ENCODE data around the gene FSTL4.

The FSTL4 gene

GRCh38 chr5:133427121-133427777 is 185.1 kb downstream of the FSTL4 start:
- no peaks in the 10 kb centered on the region for H3K36me3 Mint-ChIP-seq (ENCODE audit: low read depth)
- no peak overlapping the region for H3K27ac Mint-ChIP-seq
- H3K27me3 Mint-ChIP-seq (ENCODE audit: low read depth): peaks cover 10% of the 10 kb centered on the region
- peaks cover 3% of the 10 kb centered on the region for H3K4me1 Mint-ChIP-seq (ENCODE audit: low read depth)
- H3K9me3 Mint-ChIP-seq: no peaks in the 10 kb centered on the region
- no peak overlapping the region for H3K4me3 Mint-ChIP-seq

GRCh38 chr5:133426264-133426663 is 186.1 kb downstream of the FSTL4 start:
- Mint-ChIP-seq H3K36me3 (ENCODE audit: low read depth) (no peaks in the 10 kb centered on the region), H3K27me3 (ENCODE audit: low read depth) (peaks cover 19% of the 10 kb centered on the region), H3K27ac (no peak overlapping the region)

GRCh38 chr5:133425764-133426163 is 186.6 kb downstream of the FSTL4 start:
- no peak overlapping the region for H3K27ac Mint-ChIP-seq
- H3K27me3 Mint-ChIP-seq (ENCODE audit: low read depth): peaks cover 14% of the 10 kb centered on the region
- no peaks in the 10 kb centered on the region for H3K9me3 Mint-ChIP-seq
- H3K36me3 Mint-ChIP-seq (ENCODE audit: low read depth): no peaks in the 10 kb centered on the region
- no peak overlapping the region for H3K4me3 Mint-ChIP-seq
- H3K4me1 Mint-ChIP-seq (ENCODE audit: low read depth): peaks cover 3% of the 10 kb centered on the region

More at GRCh38 chr5:133426264-133426663, 186.1 kb downstream of the FSTL4 start:
- Mint-ChIP-seq H3K9me3 (no peaks in the 10 kb centered on the region), H3K4me3 (no peak overlapping the region), H3K4me1 (ENCODE audit: low read depth) (peaks cover 3% of the 10 kb centered on the region)

- H3K27me3 Mint-ChIP-seq (ENCODE audit: low read depth): peaks cover 11% of the 10 kb centered on the region
- no peak overlapping the region for H3K4me3 Mint-ChIP-seq
- H3K9me3 Mint-ChIP-seq: no peaks in the 10 kb centered on the region
- H3K36me3 Mint-ChIP-seq (ENCODE audit: low read depth): no peaks in the 10 kb centered on the region
- H3K27ac Mint-ChIP-seq: no peak overlapping the region
- peaks cover 3% of the 10 kb centered on the region for H3K4me1 Mint-ChIP-seq (ENCODE audit: low read depth)
Measured at GRCh38 chr5:133425222-133425621, 187.1 kb downstream of the FSTL4 start.

GRCh38 chr5:133423618-133424282 is 188.6 kb downstream of the FSTL4 start:
- no peak overlapping the region for H3K4me3 Mint-ChIP-seq
- H3K36me3 Mint-ChIP-seq (ENCODE audit: low read depth): no peaks in the 10 kb centered on the region
- peaks cover 3% of the 10 kb centered on the region for H3K4me1 Mint-ChIP-seq (ENCODE audit: low read depth)
- H3K9me3 Mint-ChIP-seq: no peaks in the 10 kb centered on the region
- H3K27me3 Mint-ChIP-seq (ENCODE audit: low read depth): peaks cover 11% of the 10 kb centered on the region
- no peak overlapping the region for H3K27ac Mint-ChIP-seq

GRCh38 chr5:133423011-133423617 is 189.2 kb downstream of the FSTL4 start:
- no peak overlapping the region for H3K27ac Mint-ChIP-seq
- no peaks in the 10 kb centered on the region for H3K36me3 Mint-ChIP-seq (ENCODE audit: low read depth)
- H3K4me3 Mint-ChIP-seq: no peak overlapping the region
- peaks cover 3% of the 10 kb centered on the region for H3K4me1 Mint-ChIP-seq (ENCODE audit: low read depth)
- H3K9me3 Mint-ChIP-seq: no peaks in the 10 kb centered on the region
- peaks cover 11% of the 10 kb centered on the region for H3K27me3 Mint-ChIP-seq (ENCODE audit: low read depth)

GRCh38 chr5:133421806-133422205 is 190.5 kb downstream of the FSTL4 start:
- Mint-ChIP-seq H3K4me3 (no peak overlapping the region), H3K27ac (no peak overlapping the region), H3K4me1 (ENCODE audit: low read depth) (peaks cover 3% of the 10 kb centered on the region), H3K36me3 (ENCODE audit: low read depth) (no peaks in the 10 kb centered on the region), H3K27me3 (ENCODE audit: low read depth) (peaks cover 18% of the 10 kb centered on the region), H3K9me3 (no peaks in the 10 kb centered on the region)

GRCh38 chr5:133421394-133421793 is 190.9 kb downstream of the FSTL4 start:
- H3K27ac Mint-ChIP-seq: no peak overlapping the region
- no peaks in the 10 kb centered on the region for H3K36me3 Mint-ChIP-seq (ENCODE audit: low read depth)
- H3K4me1 Mint-ChIP-seq (ENCODE audit: low read depth): peaks cover 3% of the 10 kb centered on the region
- no peak overlapping the region for H3K4me3 Mint-ChIP-seq
- H3K9me3 Mint-ChIP-seq: no peaks in the 10 kb centered on the region
- peaks cover 22% of the 10 kb centered on the region for H3K27me3 Mint-ChIP-seq (ENCODE audit: low read depth)

- peaks cover 3% of the 10 kb centered on the region for H3K4me1 Mint-ChIP-seq (ENCODE audit: low read depth)
- no peak overlapping the region for H3K4me3 Mint-ChIP-seq
- no peaks in the 10 kb centered on the region for H3K36me3 Mint-ChIP-seq (ENCODE audit: low read depth)
- peaks cover 29% of the 10 kb centered on the region for H3K27me3 Mint-ChIP-seq (ENCODE audit: low read depth)
- no peaks in the 10 kb centered on the region for H3K9me3 Mint-ChIP-seq
- no peak overlapping the region for H3K27ac Mint-ChIP-seq
Measured at GRCh38 chr5:133420440-133421301, 191.7 kb downstream of the FSTL4 start.

- Mint-ChIP-seq H3K36me3 (ENCODE audit: low read depth) (no peaks in the 10 kb centered on the region), H3K9me3 (no peaks in the 10 kb centered on the region), H3K4me1 (ENCODE audit: low read depth) (no peaks in the 10 kb centered on the region), H3K27ac (no peak overlapping the region), H3K27me3 (ENCODE audit: low read depth) (peaks cover 49% of the 10 kb centered on the region), H3K4me3 (no peak overlapping the region)
Measured at GRCh38 chr5:133415906-133416305, 196.4 kb downstream of the FSTL4 start.

- Mint-ChIP-seq H3K27me3 (ENCODE audit: low read depth) (peaks cover 51% of the 10 kb centered on the region), H3K36me3 (ENCODE audit: low read depth) (no peaks in the 10 kb centered on the region), H3K4me1 (ENCODE audit: low read depth) (no peaks in the 10 kb centered on the region), H3K27ac (no peak overlapping the region), H3K4me3 (no peak overlapping the region), H3K9me3 (no peaks in the 10 kb centered on the region)
Measured at GRCh38 chr5:133415506-133415905, 196.8 kb downstream of the FSTL4 start.

- H3K4me1 Mint-ChIP-seq (ENCODE audit: low read depth): no peaks in the 10 kb centered on the region
- no peak overlapping the region for H3K27ac Mint-ChIP-seq
- H3K9me3 Mint-ChIP-seq: no peaks in the 10 kb centered on the region
- H3K4me3 Mint-ChIP-seq: no peak overlapping the region
- peaks cover 51% of the 10 kb centered on the region for H3K27me3 Mint-ChIP-seq (ENCODE audit: low read depth)
- H3K36me3 Mint-ChIP-seq (ENCODE audit: low read depth): no peaks in the 10 kb centered on the region
Measured at GRCh38 chr5:133412661-133413060, 199.7 kb downstream of the FSTL4 start.

GRCh38 chr5:133410335-133410828 is 202.0 kb downstream of the FSTL4 start:
- H3K4me1 Mint-ChIP-seq (ENCODE audit: low read depth): no peaks in the 10 kb centered on the region
- no peak overlapping the region for H3K27ac Mint-ChIP-seq
- H3K36me3 Mint-ChIP-seq (ENCODE audit: low read depth): no peaks in the 10 kb centered on the region
- no peak overlapping the region for H3K4me3 Mint-ChIP-seq
- no peaks in the 10 kb centered on the region for H3K9me3 Mint-ChIP-seq
- peaks cover 31% of the 10 kb centered on the region for H3K27me3 Mint-ChIP-seq (ENCODE audit: low read depth)

GRCh38 chr5:133409210-133409674 is 203.1 kb downstream of the FSTL4 start:
- no peak overlapping the region for H3K4me3 Mint-ChIP-seq
- no peaks in the 10 kb centered on the region for H3K9me3 Mint-ChIP-seq
- no peaks in the 10 kb centered on the region for H3K36me3 Mint-ChIP-seq (ENCODE audit: low read depth)
- H3K4me1 Mint-ChIP-seq (ENCODE audit: low read depth): no peaks in the 10 kb centered on the region
- peaks cover 26% of the 10 kb centered on the region for H3K27me3 Mint-ChIP-seq (ENCODE audit: low read depth)
- H3K27ac Mint-ChIP-seq: no peak overlapping the region

Measured in T-helper 1 cell treated with Interleukin-12 subunit alpha and Interleukin-12 subunit beta and Interleukin-4 antibody, amounts not matched to agents 30 μg/mL and 1 μg/mL, for 36 hours (primary cell).